GM13977 (cell line): Measurements from ENCODE around the gene ADGRD2.

Source experiments
- DNase-seq: peaks from one replicate; pipeline ENCODE4 v3.0.0; 2012; ENCODE audit warnings: low spot score
- in situ Hi-C: fragments of 300-500 bp; cut with MboI; formaldehyde crosslinking; loops from one replicate; pipeline ENCODE4 v1.12.0; 2022; ENCODE audit warnings: low sequenced_read_pairs, low pct_unique_long_range_greater_than_20kb, mixed read lengths, inconsistent platforms; ENCODE audit not compliant: unreplicated experiment
- TF ChIP-seq, protein P1 (sequence below): IDR thresholded peaks from 2 replicates; pipeline ENCODE4 v1.5.1; 2012; ENCODE audit warnings: mild to moderate bottlenecking, control low read depth; ENCODE audit not compliant: insufficient read depth; ENCODE audit errors: extremely low read depth, missing control alignments

Gene ADGRD2

DNA sequence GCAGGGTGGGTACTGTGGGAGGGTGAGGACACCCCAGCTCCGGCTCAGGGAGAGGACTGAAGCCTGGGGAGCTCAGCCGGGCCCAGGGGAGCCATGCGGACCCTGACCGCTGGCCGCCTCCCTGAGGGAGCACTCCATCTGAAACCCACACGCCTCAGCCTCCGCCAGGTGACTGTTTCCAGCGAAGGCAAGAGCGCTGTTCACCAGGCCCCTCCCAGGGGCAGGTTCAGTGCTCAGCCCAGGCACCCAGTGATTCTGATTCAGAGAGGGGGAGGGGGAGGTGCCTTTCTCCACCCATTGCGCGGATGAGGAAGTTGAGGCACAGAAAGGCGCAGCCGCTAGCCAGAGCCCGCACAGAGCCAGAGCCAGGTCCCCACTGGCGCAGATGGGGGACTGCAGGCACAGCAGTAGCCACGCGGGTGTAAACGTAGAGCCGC is 27.0 kb downstream of the ADGRD2 start:
- in situ Hi-C loops, result no loop called here
- DNase-seq, result no peak
- TF ChIP-seq, protein P1, sequence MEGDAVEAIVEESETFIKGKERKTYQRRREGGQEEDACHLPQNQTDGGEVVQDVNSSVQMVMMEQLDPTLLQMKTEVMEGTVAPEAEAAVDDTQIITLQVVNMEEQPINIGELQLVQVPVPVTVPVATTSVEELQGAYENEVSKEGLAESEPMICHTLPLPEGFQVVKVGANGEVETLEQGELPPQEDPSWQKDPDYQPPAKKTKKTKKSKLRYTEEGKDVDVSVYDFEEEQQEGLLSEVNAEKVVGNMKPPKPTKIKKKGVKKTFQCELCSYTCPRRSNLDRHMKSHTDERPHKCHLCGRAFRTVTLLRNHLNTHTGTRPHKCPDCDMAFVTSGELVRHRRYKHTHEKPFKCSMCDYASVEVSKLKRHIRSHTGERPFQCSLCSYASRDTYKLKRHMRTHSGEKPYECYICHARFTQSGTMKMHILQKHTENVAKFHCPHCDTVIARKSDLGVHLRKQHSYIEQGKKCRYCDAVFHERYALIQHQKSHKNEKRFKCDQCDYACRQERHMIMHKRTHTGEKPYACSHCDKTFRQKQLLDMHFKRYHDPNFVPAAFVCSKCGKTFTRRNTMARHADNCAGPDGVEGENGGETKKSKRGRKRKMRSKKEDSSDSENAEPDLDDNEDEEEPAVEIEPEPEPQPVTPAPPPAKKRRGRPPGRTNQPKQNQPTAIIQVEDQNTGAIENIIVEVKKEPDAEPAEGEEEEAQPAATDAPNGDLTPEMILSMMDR, result no peak

DNA sequence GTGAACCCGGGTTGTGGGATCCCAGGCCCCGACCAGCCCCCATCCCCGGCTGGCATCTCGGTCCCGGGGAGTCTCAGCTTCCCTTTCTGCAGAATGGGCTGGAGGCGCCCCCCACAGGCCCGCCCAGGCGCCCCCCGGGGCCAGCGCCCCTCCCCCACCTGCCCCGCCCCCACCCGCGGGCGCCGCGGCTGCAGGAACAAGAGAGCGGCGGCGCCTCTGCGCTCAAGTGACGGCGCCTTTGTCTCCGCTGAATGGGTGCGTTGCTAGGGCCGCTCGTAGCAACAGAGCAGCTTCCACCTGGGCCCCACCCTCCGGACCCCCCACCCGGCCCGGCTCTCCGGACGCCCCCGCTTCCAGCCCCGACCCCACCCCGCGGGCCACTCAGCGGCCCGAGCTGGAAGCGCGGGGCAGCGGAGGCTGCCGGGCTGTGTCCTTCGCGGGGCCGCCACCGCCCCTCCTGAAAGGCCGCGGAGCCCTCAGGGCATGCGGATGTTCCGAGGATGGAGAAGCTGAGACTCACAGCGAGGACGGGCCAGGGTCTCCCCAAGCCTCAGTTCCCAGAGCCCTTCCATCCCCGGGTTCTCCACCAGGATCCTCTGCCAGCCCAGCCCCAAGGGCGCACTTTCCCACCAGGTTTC is 27.5 kb downstream of the ADGRD2 start:
- TF ChIP-seq, protein P1, result no peak
- in situ Hi-C loops, result no loop called here
- no peak for DNase-seq

DNA sequence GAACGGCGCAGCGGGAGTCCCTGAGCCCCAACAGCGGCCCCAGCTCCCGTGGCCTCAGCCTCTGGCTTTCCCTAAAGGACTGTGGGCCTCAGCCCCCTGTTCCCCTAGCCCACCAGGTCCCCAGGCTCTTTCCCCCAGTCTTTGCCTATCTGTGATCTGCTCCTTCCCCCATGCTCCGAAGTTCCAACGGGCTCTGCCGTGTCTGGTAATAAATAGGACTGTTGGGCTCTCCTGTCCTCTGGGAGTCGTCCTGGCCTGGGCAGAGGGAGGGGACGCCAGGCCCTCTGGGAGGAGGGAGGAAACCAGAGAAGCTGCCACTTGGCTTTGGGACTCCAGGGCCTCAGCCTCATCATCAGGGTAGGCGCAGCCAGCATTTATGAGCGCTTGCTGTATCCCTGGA is 28.1 kb downstream of the ADGRD2 start:
- TF ChIP-seq, protein P1, result no peak
- in situ Hi-C loops, result no loop called here

DNA sequence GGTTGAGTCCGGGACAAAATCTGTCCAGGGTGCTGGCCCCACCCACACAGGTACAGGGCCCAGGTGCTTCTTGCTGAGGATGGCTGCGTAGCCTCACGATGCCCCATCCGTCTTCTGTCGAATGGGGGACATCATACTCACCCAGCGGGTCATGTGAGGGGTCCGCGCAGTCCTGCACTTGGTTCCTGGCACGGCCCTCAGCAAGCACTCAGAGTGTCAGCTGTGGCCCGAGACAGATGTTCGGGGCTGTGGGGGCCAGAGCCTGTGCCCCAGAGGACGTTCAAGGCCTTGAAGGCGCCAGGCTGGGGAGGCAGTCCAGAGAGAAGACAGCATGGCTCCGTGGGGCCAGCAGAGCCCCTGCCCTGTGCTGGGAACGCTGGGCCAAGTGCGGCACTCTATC is 29.1 kb downstream of the ADGRD2 start:
- TF ChIP-seq, protein P1, result no peak
- DNase-seq, result no peak
- in situ Hi-C loops, result no loop called here

More for the DNA sequence above, 28.1 kb downstream of the ADGRD2 start:
- DNase-seq, result no peak

DNA sequence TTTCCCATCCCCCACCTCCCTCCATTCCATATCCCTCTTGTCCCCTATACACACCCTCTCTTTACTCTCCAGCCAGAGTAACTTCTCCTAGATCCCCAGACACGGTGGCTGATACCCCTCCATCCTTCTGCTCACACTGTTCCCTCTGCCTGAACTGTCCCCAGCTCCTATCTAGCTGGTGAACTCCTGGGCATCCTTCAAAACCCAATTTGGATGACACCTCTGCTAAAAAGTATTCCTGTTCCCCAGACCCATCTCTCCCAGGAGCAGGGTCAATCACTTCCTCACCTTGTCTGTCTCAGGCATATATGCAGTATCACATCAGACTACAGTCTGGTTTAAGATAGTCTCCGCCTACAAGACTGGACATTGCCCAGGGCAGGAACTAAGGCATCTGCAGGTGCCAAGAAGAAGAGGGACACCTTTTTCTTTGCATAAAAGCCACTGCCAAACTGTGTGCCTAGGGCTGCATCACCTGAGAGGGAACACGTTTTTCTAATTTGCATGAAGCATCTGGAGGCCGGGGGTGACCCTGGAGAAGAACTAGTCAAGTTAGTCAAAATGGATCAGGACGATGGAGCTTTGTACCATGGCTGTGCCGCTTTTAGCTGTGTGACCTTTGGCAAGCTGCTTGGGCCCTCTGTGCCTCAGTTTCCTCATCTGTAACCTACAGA is 29.8 kb downstream of the ADGRD2 start:
- in situ Hi-C loops, result no loop called here
- TF ChIP-seq, protein P1, result no peak
- no peak for DNase-seq

DNA sequence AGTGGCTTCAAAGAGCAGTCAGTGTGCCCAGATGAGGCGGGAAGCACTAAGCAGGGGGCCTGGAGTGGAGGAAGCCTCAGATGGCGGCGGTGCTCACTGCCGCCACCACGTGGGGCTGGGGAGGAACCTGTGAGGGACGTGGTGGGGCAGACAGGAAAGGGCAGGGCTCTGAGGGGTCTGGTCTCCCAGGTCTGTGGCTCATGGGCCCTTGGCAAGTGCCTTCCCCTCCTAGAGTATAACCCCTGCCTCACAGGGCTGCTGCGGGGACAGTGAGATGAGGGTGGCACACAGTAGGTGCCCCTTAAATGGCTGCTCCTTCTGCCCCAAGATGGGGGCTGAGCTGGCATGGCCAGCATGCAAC is 30.4 kb downstream of the ADGRD2 start:
- TF ChIP-seq, protein P1, result peak; percentile 54
- peak; percentile 85 for DNase-seq
- in situ Hi-C loops, result no loop called here
